Neural cell (in vitro differentiated cells): Measurements from ENCODE around the gene RBPJL.
"Not testable (repeated sequence)": the region's sequence is repeated elsewhere in the genome, so short reads cannot be mapped to it uniquely, and the experiment has no call there.

ENCODE experiments used
- CTCF ChIP-seq: fragments of 450-650 bp; IDR thresholded peaks from 2 replicates; pipeline ENCODE4 v1.5.1; 2014; ENCODE audit warnings: antibody characterized with exemption, mild to moderate bottlenecking, moderate library complexity; ENCODE audit not compliant: poor library complexity, severe bottlenecking
- EP300 ChIP-seq: fragments of 450-650 bp; conservative IDR thresholded peaks from 2 replicates; pipeline ENCODE4 v1.6.1; 2014; ENCODE audit warnings: antibody characterized with exemption, mild to moderate bottlenecking, moderate library complexity; ENCODE audit not compliant: poor library complexity, severe bottlenecking
- EZH2 ChIP-seq: fragments of 200-600, 300-800 bp; shearing (Covaris generic), sonication (generic); IDR thresholded peaks from 2 replicates; pipeline ENCODE4 v1.6.1; 2014; ENCODE audit warnings: antibody characterized with exemption, low read length, borderline replicate concordance, mild to moderate bottlenecking; ENCODE audit not compliant: insufficient read depth, poor library complexity, severe bottlenecking
- POLR2AphosphoS5 ChIP-seq: IDR thresholded peaks from 2 replicates; pipeline ENCODE4 v1.6.1; 2012
- RAD21 ChIP-seq: fragments of 450-650 bp; conservative IDR thresholded peaks from 2 replicates; pipeline ENCODE4 v1.6.1; 2014; ENCODE audit warnings: antibody characterized with exemption, mild to moderate bottlenecking, moderate library complexity
- REST ChIP-seq: IDR thresholded peaks from 2 replicates; pipeline ENCODE4 v1.6.1; 2012; ENCODE audit warnings: borderline replicate concordance
- SMC3 ChIP-seq: fragments of 450-650 bp; conservative IDR thresholded peaks from 2 replicates; pipeline ENCODE4 v1.6.1; 2014; ENCODE audit warnings: antibody characterized with exemption, mild to moderate bottlenecking, moderate library complexity; ENCODE audit not compliant: poor library complexity

GRCh38 chr20:45350795-45351194 lies 44.2 kb downstream of the RBPJL start:
- not testable (repeated sequence) for TF ChIP-seq EP300, RAD21, EZH2, CTCF, REST, POLR2AphosphoS5, SMC3
